Measurements from ENCODE around the gene ASIC1.

- no peak for TF ChIP-seq ZNF558 (CRISPR knock-in tag; IDR thresholded peaks at IDR 0.05; ENCODE audit: borderline replicate concordance)
- TF ChIP-seq ZNF264 (CRISPR knock-in tag; IDR thresholded peaks at IDR 0.05): no peak
- no peak for TF ChIP-seq CREBL2 (CRISPR knock-in tag; IDR thresholded peaks at IDR 0.05; ENCODE audit: borderline replicate concordance)
- TF ChIP-seq ETV5 (CRISPR knock-in tag; IDR thresholded peaks at IDR 0.05; ENCODE audit: borderline replicate concordance): no peak
- no peak for TF ChIP-seq SIN3B (IDR thresholded peaks at IDR 0.05; ENCODE audit: low read length)
These were observed 24.9 kb upstream of the ASIC1 start for GRCh38 chr12:50032515-50032853.

Data from HepG2 (cell line).